Breast epithelium (tissue), 4 donors: Measurements from ENCODE around the gene STIP1. TPM values are rescaled to one million over a fixed set of nuclear protein-coding genes. Genes with fewer than 3 reads are reported as not detected.
A peak's percentile ranks its signal among the peaks of the same experiment; 100 is the strongest.

ENCODE experiments used
- DNase-seq, 2 donors: peaks; one replicate each; pipeline ENCODE4 v3.0.0-alpha.2; 2019; ENCODE audit warnings: low spot score in 2 of 2
- H3K27ac ChIP-seq, 2 donors: fragments of 200-600 bp; sonication (generic) in 1 of 2; one replicate each; pipeline ENCODE4 v1.5.1; 2016 to 2019; ENCODE audit warnings: mild to moderate bottlenecking in 1 of 2
- H3K27me3 ChIP-seq, 2 donors: fragments of 200-600 bp; sonication (generic) in 1 of 2; one replicate each; pipeline versions ENCODE4 v1.5.1 to v1.6.0; 2017 to 2019; ENCODE audit warnings: control low read depth in 1 of 2, mild to moderate bottlenecking in 1 of 2
- H3K36me3 ChIP-seq: fragments of 200-600 bp; one replicate; pipeline ENCODE4 v1.5.1; 2019
- H3K4me1 ChIP-seq, 2 donors: fragments of 200-600 bp; sonication (generic); one replicate each; pipeline ENCODE4 v1.5.1; 2016 to 2019; ENCODE audit warnings: control low read depth in 1 of 2
- H3K4me3 ChIP-seq, 3 donors: fragments of 200-600 bp; sonication (generic); 1 replicate in 2 of 3; 2 replicates in 1 of 3; pipeline ENCODE4 v1.5.1; 2016 to 2019; ENCODE audit warnings: mild to moderate bottlenecking in 3 of 3, moderate library complexity in 2 of 3
- H3K9me3 ChIP-seq, 2 donors: fragments of 200-600 bp; sonication (generic) in 1 of 2; one replicate each; pipeline ENCODE4 v1.5.1; 2016 to 2019; ENCODE audit warnings: control low read depth in 1 of 2
- POLR2A ChIP-seq: fragments of 450-650 bp; IDR thresholded peaks from one replicate; pipeline ENCODE4 v1.6.1; 2016; ENCODE audit warnings: antibody characterized with exemption, mild to moderate bottlenecking, moderate library complexity
- POLR2AphosphoS5 ChIP-seq, 3 donors: sonication (generic); formaldehyde crosslinking; IDR thresholded peaks; one replicate each; pipeline ENCODE4 v1.6.1; 2017; ENCODE audit warnings: antibody characterized with exemption in 3 of 3
- intact Hi-C: fragments of 100-400 bp; cut with DNase I; formaldehyde crosslinking; loops from one replicate; pipeline ENCODE4 v1.15.1; 2023; ENCODE audit warnings: low total_unique reads
- total RNA-seq, 3 donors: library from RNA; depleted of rRNA; stranded (reverse); fragments of >200 nt; gene quantifications; one replicate each; pipeline ENCODE4 v1.1.0, GENCODE V29; 2016
- TF ChIP-seq, protein P1 (sequence below), 3 donors: fragments of 450-650 bp; IDR thresholded peaks; one replicate each; pipeline ENCODE4 v1.5.1; 2016 to 2017; ENCODE audit warnings: antibody characterized with exemption in 3 of 3, mild to moderate bottlenecking in 3 of 3, moderate library complexity in 3 of 3

STIP1 gene
- total RNA-seq, 3 donors from 2014 or later = 88.5 to 114 (median 106) TPM

DNA sequence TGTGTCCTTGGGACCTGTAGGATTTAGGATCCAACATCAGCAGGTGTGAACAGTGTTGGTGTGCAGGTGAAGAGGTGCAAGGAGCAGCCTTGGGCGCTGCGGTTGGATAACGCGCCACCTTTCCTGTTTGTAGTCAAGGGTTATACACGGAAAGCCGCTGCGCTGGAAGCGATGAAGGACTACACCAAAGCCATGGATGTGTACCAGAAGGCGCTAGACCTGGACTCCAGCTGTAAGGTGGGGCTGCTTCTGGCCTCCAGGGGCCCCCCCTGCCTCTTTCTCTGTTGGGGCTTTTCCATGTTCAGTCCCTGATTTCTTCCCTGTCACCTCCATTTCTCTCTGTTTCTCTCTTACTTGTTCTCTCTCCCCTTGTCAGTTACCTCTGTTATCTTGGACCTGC lies 17.0 kb downstream of the STIP1 start:
- intact Hi-C loops = no loop called here
- Histone ChIP-seq H3K36me3 (peaks cover 6% of the 10 kb centered on the region), H3K27me3 (no peaks in the 10 kb centered on the region)

DNA sequence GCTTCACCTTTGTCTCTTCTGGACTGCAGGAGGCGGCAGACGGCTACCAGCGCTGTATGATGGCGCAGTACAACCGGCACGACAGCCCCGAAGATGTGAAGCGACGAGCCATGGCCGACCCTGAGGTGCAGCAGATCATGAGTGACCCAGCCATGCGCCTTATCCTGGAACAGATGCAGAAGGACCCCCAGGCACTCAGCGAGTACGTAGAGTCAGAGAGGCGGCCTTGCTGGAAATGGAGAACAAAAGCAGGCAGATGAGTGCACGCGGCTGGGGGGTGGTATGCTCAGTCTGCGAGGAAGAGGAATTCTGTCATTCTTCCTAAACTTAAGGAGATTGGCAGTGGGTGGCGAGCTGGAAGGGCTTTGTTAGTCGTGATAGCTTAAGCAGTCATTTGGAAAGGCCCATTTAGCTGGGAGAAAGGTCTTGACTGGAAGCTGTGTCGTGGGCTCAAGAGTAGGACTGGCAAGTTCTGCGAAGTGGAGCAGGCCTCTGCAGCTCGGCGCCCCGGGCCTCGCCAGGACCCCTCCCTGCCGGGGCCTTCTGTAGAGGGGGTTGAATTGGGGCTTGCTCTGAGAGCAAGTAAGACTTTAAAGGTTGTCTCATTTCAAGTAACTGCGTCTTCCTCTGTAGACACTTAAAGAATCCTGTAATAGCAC lies 17.6 kb downstream of the STIP1 start:
- H3K4me3 ChIP-seq = no peak overlapping the region
- intact Hi-C loops = no loop called here
- H3K36me3 ChIP-seq = peaks cover 6% of the 10 kb centered on the region
- H3K9me3 ChIP-seq = no peaks in the 10 kb centered on the region
- DNase-seq = no peak
- peaks cover 0 to 8% of the 10 kb centered on the region in 2 donors for H3K4me1 ChIP-seq
- TF ChIP-seq POLR2A (no peak), POLR2AphosphoS5 (IDR thresholded peaks at IDR 0.05) (no peak)
- H3K27me3 ChIP-seq = no peaks in the 10 kb centered on the region
- no peak overlapping the region for H3K27ac ChIP-seq

More for the DNA sequence above, 17.0 kb downstream of the STIP1 start:
- Histone ChIP-seq H3K4me3 (no peak overlapping the region), H3K27ac (no peak overlapping the region), H3K4me1 (peaks cover 0 to 8% of the 10 kb centered on the region in 2 donors), H3K9me3 (no peaks in the 10 kb centered on the region)
- TF ChIP-seq, protein P1, sequence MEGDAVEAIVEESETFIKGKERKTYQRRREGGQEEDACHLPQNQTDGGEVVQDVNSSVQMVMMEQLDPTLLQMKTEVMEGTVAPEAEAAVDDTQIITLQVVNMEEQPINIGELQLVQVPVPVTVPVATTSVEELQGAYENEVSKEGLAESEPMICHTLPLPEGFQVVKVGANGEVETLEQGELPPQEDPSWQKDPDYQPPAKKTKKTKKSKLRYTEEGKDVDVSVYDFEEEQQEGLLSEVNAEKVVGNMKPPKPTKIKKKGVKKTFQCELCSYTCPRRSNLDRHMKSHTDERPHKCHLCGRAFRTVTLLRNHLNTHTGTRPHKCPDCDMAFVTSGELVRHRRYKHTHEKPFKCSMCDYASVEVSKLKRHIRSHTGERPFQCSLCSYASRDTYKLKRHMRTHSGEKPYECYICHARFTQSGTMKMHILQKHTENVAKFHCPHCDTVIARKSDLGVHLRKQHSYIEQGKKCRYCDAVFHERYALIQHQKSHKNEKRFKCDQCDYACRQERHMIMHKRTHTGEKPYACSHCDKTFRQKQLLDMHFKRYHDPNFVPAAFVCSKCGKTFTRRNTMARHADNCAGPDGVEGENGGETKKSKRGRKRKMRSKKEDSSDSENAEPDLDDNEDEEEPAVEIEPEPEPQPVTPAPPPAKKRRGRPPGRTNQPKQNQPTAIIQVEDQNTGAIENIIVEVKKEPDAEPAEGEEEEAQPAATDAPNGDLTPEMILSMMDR (IDR thresholded peaks at IDR 0.05) = no peak
- TF ChIP-seq POLR2A (no peak), POLR2AphosphoS5 (IDR thresholded peaks at IDR 0.05) (no peak)
- no peak for DNase-seq

DNA sequence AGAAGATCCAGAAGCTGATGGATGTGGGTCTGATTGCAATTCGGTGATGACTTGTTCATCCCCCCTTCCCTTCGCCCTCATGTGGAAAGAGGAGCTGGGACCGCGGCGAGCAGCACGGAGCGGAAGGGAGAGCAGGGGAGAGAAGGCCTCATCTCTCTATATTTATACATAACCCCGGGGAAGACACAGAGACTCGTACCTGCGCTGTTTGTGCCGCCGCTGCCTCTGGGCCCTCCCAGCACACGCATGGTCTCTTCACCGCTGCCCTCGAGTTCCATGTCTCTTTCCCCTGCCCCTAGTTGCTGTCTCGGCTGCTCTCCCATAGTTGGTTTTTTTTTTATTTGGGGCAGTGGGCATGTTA lies 18.1 kb downstream of the STIP1 start:
- Histone ChIP-seq H3K4me3 (no peak overlapping the region), H3K9me3 (no peaks in the 10 kb centered on the region), H3K4me1 (peaks cover 0 to 8% of the 10 kb centered on the region in 2 donors), H3K27me3 (no peaks in the 10 kb centered on the region), H3K27ac (no peak overlapping the region), H3K36me3 (peaks cover 6% of the 10 kb centered on the region)
- no peak for DNase-seq
- intact Hi-C loops = no loop called here
- TF ChIP-seq POLR2A = no peak
- TF ChIP-seq, protein P1 (IDR thresholded peaks at IDR 0.05) = no peak
- TF ChIP-seq POLR2AphosphoS5 (IDR thresholded peaks at IDR 0.05) = no peak

DNA sequence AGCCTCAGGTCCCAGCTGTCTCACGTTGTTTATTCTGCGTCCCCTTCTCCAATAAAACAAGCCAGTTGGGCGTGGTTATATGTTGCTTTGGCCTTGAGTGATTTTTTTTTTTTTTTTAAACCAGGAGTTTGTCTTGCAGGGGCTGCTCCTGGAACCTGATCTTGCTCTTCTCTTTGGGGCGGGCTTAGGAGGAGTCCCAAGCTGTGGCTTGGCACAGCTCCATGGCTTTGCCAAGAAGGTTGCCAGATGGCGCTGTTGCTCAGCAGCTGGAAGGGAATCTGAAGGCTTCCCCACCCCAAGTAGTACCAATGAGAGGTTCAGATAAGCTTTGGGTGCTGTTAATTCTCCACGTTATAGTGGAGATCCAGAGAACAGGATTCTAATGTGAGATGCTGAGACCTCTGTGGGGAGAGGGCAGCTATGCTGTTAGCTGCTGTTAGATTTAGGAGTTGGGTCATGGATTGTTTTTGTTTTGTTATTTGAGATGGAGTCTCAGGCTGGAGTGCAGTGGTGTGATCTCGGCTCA lies 18.6 kb downstream of the STIP1 start:
- Histone ChIP-seq H3K4me3 (no peak overlapping the region), H3K4me1 (peaks cover 0 to 8% of the 10 kb centered on the region in 2 donors), H3K27ac (peak overlapping the region in 1 of 2 donors; percentile 14), H3K27me3 (no peaks in the 10 kb centered on the region), H3K9me3 (no peaks in the 10 kb centered on the region), H3K36me3 (peaks cover 6% of the 10 kb centered on the region)
- TF ChIP-seq, protein P1 (IDR thresholded peaks at IDR 0.05) = peak; percentile 34 to 84 (median 51)
- TF ChIP-seq POLR2AphosphoS5 (IDR thresholded peaks at IDR 0.05) (peak; percentile 75 to 84 (median 79)), POLR2A (no peak)
- intact Hi-C loops = no loop called here
- DNase-seq = peak; percentile 86 to 87

DNA sequence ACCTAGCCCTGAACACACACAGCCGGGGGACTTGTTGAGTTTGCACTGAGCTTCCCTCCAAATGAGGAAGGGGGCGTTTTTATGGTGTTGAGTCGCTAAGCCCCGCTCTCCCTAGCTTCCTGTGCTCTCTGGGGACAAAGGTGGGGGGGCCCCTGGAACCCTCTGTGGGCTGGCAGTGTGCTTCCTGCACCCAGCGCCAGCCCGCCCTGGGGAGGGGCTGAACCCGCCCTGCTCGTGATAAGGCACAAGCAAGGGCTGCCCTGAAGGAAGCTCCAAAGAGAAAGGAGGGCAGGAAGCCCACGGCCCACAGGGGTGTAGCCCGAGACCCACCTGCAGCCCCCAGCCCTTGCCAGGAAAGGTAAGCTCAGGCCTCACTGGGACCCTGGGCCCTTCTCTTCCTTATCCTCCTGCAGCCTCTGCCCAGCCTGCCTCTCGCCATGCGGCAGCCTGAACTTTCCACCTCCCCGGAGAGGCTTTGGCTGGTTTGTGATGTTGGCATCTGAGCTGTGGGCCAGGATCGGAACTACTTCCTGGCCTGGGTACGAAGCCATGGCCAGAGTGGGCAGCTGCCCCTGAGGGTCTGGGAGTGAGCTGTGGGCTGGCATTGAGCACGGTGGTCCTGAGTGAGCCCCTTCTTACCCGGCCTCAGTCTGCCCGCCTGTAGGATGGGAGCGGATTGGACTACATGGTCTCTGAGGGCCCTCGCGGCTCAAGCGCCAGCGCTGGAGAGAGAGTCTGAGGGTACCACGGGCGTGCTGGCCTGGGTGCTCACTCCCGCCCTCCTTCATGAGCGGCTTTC lies 20.7 kb downstream of the STIP1 start, which contains the start of gene FERMT3:
Gene FERMT3 (plus strand): TSS at position 265 of the 799 bp plus-strand sequence. CDS start 644 bp downstream, outside the sequence.
- no peaks in the 10 kb centered on the region for H3K27me3 ChIP-seq
- H3K4me1 ChIP-seq = peaks cover 0 to 8% of the 10 kb centered on the region in 2 donors
- intact Hi-C loops = loop anchor here (1.0 kb wide), 1 partner anchor 95 kb away; no protein-coding TSS in a partner anchor
- H3K27ac ChIP-seq = peak within 1 kb of the TSS; percentile 62 to 95
- no peak for DNase-seq
- TF ChIP-seq POLR2AphosphoS5 (IDR thresholded peaks at IDR 0.05) = no peak
- no peak for TF ChIP-seq POLR2A
- TF ChIP-seq, protein P1 (IDR thresholded peaks at IDR 0.05) = no peak
- no peaks in the 10 kb centered on the region for H3K9me3 ChIP-seq
- H3K4me3 ChIP-seq = peak within 1 kb of the TSS; percentile 39 to 62 (median 46)
- peaks cover 6% of the 10 kb centered on the region for H3K36me3 ChIP-seq
